HG03097 (cell line): ENCODE results near the gene COX14.

ENCODE experiments used
- ATAC-seq: cut with Tn5 transposase; IDR thresholded peaks from one replicate; pipeline ENCODE4 v1.9.1; 2021; ENCODE audit not compliant: unreplicated experiment, low FRiP score

COX14 gene

GRCh38 chr12:50084775-50085614, 27.0 kb upstream of the COX14 start, which contains the start of gene SMARCD1:
Gene SMARCD1, plus strand, starts transcription at chr12:50085342. Its CDS starts 28 bp downstream, at chr12:50085370.
- peak; percentile 71 for ATAC-seq

GRCh38 chr12:50085615-50086072, 26.4 kb upstream of the COX14 start:
- peak; percentile 7 for ATAC-seq

- no peak for ATAC-seq
Measured at GRCh38 chr12:50086148-50086547, 25.9 kb upstream of the COX14 start.

- ATAC-seq: no peak
Measured at GRCh38 chr12:50087151-50087550, 24.9 kb upstream of the COX14 start.

- no peak for ATAC-seq
Measured at GRCh38 chr12:50087995-50088394, 24.0 kb upstream of the COX14 start.

- ATAC-seq: no peak
Measured at GRCh38 chr12:50088577-50089335, 23.3 kb upstream of the COX14 start.

GRCh38 chr12:50089730-50090129, 22.3 kb upstream of the COX14 start:
- no peak for ATAC-seq

GRCh38 chr12:50090391-50090790, 21.6 kb upstream of the COX14 start:
- no peak for ATAC-seq

GRCh38 chr12:50097952-50098351, 14.1 kb upstream of the COX14 start:
- ATAC-seq: no peak

GRCh38 chr12:50099302-50100008, 12.6 kb upstream of the COX14 start:
- ATAC-seq: no peak

GRCh38 chr12:50100561-50100960, 11.5 kb upstream of the COX14 start:
- no peak for ATAC-seq

- ATAC-seq: no peak
Measured at GRCh38 chr12:50101663-50102062, 10.4 kb upstream of the COX14 start.

- ATAC-seq: no peak
Measured at GRCh38 chr12:50102131-50102531, 9.9 kb upstream of the COX14 start.

- no peak for ATAC-seq
Measured at GRCh38 chr12:50102646-50103309, 9.3 kb upstream of the COX14 start.

GRCh38 chr12:50103351-50103750, 8.7 kb upstream of the COX14 start:
- no peak for ATAC-seq

GRCh38 chr12:50103767-50104321, 8.2 kb upstream of the COX14 start, which contains the start of gene GPD1:
Gene GPD1, plus strand, starts transcription at chr12:50104008. Its CDS starts 43 bp downstream, at chr12:50104051.
- no peak for ATAC-seq

GRCh38 chr12:50104417-50105366, 7.3 kb upstream of the COX14 start:
- ATAC-seq: no peak

GRCh38 chr12:50105913-50106450, 6.1 kb upstream of the COX14 start:
- ATAC-seq: no peak

GRCh38 chr12:50106907-50107306, 5.1 kb upstream of the COX14 start:
- no peak for ATAC-seq
